Esophagus squamous epithelium (tissue), 4 donors: Measurements from ENCODE around the gene TMEM108.

Source experiments
- CTCF ChIP-seq, 6 experiments: fragments of 450-650 bp in 4 of 6; fragments of 200-600 bp in 2 of 6; sonication (generic) in 2 of 6; IDR thresholded peaks; one replicate each; pipeline ENCODE4 v1.5.1; 2016 to 2019; ENCODE audit warnings: antibody characterized with exemption in 6 of 6, mild to moderate bottlenecking in 4 of 6, moderate library complexity in 4 of 6
- POLR2A ChIP-seq, 4 donors: fragments of 450-650 bp; IDR thresholded peaks; one replicate each; pipeline ENCODE4 v1.6.1; 2017; ENCODE audit warnings: antibody characterized with exemption in 4 of 4, mild to moderate bottlenecking in 4 of 4, moderate library complexity in 3 of 4

GRCh38 chr3:133268726-133269134 is 230.5 kb downstream of the TMEM108 start:
- no peak for TF ChIP-seq CTCF (IDR thresholded peaks at IDR 0.05)
- no peak for TF ChIP-seq POLR2A (IDR thresholded peaks at IDR 0.05)
